Measurements from ENCODE around the gene PKM.

The PKM gene

DNA sequence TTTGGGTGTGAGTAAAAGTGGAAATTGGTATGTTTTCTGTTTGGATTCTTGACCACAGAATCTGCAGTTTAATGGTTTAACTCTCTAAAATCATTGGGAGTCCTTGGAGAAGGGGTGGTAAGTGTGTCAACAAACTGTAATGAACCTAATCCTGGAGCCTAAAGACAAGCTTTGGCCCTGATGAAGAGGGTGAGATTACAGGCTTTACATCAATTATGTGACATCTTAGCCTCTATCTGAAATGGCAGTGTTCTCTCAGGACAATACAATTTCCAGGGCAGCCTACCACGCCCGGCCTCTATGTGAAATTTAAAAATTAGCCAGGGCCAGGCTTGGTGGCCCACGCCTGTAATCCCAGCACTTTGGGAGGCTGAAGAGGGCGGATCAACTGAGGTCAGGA lies 4.3 kb upstream of the PKM start:
- DNase-seq = no peak

DNA sequence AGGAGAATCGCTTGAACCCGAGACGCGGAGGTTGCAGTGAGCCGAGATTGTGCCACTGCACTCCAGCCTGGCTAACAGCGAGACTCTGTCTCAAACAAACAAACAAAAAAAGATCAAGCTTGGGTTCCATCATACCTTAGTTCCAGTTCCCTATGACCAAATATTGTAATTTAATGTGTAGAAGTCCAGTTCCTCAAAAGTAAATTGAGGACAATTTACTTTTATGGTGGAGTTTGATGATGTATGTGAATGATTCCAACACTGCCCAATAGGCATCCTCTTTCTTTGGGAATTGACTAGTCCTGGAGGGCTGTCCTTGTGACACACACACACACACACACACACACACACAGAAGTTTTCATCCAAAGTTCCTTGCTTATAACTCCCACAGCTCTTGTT lies 2.8 kb upstream of the PKM start:
- no peak for DNase-seq

DNA sequence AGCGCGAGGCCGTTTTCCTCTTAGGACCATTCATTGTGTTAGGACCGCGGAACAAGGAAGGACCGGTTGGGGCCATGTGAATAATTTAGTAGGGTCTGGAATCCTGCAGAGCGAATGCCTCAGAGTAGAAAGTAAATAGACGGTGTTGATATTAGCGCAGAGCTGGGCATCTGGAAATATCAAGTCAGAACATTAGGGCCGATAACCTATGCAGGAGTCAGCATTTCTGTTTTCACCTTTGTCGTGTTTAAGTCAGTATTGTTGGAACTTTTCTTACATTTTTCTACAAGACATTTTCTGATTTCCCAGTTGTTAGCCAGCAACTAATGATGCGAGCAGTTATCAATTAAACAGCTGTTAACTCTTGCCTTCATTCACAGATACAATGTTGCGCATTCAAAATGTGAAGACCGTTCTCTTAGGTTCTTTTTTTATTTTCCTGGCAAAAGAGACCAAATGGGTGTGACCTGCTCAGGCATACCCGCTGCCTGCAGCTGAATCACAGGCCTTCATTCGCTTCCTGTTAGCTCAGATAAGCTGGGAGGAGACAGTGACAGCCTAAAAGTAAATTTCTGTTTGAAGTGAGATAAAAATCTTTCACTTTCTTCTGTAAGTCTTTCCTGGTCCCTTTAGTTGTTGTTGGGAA lies 966 bp upstream of the PKM start:
- DNase-seq = peak in 2 of 56 donors; percentile 4 to 42

DNA sequence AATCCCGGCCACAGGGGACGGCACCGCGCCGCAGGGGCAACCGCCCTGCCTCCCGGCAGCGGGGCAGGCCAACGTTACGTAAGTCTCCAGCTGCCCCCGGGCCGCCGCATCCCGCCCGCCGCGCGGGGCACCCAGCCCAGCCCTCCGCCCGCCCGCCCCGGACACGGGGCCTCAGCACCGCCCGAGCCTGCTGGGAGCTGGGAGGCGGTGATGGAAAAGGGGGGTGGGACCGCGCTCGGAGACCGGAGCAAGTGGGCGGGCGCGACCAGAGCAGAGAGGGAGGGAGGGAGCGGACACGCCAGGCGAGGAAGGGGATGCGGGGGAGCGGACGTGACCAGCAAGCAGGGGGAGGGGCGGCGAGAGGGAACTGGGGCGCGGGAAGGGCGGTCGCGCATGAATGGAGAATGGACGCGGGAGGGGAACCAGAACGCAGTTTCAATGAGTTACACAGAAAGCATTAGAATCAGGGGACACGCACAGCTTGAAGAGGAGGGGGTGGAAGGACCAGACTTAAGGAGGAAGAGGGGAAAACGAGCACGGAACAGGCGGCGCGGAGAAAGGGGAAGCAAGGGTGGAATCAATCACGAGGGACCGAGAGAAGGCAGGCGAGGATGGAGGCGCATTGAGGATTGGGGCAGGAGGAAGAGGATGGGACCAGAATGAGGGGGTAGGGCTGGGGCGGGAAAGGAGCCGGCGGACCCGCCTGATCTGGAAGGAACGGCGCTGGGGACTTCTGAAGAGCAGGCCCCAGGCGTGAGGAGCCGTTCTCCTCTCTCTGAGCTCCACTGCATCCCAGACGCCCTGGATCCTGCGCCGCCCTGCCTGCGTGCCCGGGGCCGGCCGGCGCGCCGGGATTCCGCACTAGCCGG lies 559 bp downstream of the PKM start:
- DNase-seq = peak; percentile 10 to 93 (median 82)

DNA sequence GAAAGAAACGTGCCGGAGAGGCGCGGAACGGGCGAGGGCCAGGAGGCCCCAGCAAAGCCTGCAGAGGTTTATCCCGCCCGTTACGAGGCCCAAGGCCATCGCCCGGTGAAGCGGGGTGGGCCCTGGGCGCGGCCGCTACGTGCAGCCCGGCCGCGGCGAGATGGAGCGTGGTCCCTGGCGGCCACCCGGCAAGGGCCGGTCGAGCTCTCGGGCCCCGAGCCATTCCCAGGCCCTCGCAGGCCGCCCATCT lies 1.1 kb downstream of the PKM start:
- DNase-seq = no peak

DNA sequence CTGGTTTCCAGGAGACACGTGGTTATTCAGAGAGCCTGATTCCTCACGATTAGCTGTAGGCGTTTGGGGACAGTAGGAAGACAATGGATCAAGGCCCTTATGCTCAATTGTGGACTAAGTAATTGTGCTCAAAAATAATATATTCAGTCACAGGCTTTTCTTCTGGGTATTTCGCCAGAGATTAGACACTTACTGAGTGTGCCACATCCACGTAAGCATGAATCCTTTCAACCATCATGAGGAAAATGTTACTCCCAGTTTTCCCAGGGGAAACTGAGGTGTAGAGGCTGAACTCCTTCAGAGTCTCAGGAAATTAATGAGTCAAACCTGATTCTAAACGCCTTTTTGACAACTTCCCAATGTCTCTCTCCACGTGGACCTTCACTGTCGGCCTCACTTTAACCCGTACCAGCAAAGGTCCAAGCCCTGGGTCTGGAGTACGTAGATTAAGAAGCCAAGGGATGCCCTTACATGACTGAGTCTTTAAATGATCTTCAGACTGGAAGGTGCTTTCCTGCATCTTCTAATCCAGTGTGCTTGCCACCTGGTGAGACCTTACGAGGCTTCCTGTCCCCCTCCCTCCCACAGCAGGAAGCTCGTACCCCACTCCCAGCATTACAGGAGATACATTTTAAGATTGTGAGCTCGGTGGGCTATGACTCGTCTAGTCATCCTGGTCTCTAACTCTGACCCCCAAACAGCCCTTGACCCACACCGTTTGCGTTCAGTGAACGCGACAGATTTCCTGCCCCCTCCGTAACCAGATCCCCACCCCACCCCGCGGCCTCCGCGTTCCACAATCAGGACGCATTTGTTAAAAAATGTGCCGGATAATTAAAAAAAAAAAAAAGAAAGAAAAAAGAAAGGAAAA lies 1.7 kb downstream of the PKM start:
- peak in 5 of 56 donors; percentile 14 to 39 (median 35) for DNase-seq

DNA sequence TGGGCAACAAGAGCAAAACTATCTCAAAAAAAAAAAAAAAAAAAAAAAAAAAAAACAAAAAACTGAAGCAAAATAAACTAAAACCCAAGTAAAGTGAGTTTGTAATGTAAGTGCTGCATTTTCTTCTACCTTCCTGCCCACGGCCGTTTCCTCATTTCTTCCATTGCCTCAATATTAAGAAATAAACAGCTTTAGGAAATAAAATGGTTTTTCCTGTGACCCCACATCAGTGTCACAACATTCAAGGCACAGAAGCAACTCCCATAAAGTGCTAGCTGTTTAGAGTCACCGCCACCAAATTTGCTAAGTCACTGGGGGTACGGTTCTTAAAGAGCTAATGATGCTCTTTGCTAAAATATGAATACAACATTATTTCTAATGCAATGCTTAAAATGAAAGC lies 3.3 kb downstream of the PKM start:
- DNase-seq = no peak

- no peak for DNase-seq
These were observed 3.8 kb downstream of the PKM start for GRCh38 chr15:72227192-72227586.

DNA sequence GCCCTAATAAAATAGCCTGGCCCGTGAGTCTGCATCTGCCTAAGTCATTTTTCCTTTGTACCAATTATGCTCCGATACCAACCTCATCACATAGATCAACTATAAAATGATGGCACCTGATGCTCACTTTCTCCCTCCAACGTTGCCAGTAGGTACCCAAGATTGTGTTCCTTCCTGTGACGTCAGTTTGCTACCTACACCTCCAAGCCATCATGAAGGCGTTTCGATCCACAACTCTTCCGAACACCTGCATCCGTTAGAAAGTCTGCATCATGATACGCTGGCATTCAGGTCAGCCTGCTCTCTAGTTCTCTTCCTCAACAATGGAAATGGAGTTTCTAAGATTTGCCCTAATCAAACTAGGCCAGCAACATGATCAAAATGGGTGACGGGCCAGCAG lies 7.7 kb downstream of the PKM start:
- DNase-seq = no peak

DNA sequence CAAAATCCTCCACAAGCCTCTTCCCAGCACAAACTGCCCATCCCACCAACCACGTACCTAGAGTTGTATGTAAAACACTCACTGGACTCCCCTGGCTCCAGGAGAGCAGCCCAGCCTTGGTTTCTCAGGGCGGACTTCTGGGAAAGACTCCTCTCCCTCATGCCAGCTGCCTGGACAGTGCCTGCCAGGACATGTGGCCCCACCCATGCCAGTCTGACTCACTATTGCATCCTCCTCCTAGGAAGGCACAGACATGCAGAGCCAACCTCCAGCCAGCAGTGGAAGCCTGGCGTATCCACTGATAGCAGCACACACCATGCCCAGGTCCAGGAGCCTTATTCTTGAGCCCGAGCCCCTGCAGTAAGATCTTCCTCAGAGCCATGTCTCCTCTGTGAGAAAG lies 8.6 kb downstream of the PKM start:
- peak in 4 of 56 donors; percentile 17 to 46 (median 26) for DNase-seq

DNA sequence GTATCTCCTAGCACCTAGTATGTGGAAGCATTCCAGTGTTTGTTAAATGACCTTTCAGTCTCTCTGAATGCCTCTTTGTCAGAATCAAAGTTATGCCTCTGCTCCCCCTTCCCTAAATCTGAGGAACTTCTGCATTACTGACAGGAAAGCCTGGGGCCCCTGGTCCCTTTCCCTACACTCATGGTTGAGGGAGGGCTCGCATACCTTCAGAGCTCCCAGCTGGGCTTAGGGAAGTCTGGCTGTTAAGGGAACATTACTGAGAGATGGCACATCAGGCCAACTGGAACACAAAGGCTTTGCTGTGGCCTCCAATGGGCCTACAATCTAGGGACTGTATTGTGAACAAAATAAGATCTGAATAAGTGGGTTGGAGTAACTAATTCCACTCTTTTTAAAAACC lies 10.3 kb downstream of the PKM start:
- DNase-seq = no peak

- DNase-seq = no peak
These were observed 13.8 kb downstream of the PKM start for GRCh38 chr15:72217216-72217615.

GRCh38 chr15:72216079-72216478 lies 14.9 kb downstream of the PKM start:
- DNase-seq = no peak

DNA sequence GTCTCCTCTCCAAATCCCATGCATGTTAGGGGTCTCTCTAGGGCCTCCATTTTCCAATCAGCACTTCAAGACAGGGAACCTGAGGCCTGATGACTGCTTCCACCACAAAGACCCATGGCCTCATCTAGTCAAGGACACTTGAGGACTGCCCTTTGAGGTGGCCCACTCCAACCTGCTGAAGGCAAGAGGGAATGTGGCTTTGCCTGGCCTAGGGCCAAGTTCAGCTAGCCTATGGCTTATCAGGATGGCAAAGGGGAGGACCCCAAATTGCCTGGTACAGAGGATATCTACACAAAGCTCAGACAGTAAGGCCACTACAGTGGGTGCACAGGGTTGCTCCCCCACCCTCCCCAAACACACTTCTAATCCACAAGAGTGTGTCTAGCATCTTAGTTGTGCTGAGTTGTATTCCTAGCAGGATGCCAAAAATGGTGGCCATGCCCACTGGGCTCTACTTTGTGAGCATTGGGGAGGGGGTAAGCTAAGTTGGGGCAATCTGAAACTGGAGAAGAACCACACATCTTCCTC lies 23.4 kb downstream of the PKM start:
- no peak for DNase-seq

- no peak for DNase-seq
These were observed 24.4 kb downstream of the PKM start for GRCh38 chr15:72206677-72207000.

DNA sequence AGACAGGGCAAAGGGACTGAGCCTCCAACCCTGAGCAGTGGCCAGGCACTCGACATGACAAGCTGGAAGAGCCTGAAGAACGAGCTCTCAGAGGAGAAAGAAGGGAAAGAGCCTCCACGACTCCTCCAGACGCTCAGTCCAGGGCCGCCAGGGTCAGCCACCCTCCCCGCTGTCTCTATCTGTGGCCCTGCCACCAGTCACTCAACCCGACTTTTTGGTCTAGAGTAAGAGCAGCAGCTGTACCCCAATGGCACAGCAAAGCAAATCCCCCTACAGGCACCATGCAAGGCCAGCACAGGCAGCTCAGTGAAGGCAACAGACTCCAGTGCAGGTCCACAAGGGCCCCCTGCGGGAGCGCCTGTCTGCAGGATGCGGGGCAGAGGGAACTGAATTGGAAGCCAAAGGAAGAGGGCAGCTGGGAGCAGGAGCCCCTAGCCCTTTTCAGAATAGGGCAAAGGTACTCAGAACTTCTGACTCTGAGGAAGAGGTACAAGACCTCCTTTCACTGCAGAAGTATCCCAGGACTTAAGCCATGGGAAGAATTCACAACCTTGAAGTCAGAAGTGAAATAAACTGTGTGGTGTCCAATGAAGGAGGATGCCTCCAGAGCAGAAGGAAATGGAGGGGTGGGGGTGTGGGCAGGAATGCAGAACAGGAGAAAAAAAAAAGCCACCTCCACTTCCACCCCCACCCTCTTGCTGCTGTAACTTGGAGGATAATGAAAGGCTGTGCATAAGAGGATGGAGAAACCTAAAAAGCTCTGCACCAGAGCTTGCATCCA lies 24.9 kb downstream of the PKM start:
- no peak for DNase-seq

GRCh38 chr15:72205273-72205672 lies 25.7 kb downstream of the PKM start:
- no peak for DNase-seq

GRCh38 chr15:72203507-72203837 lies 27.5 kb downstream of the PKM start:
- DNase-seq = peak in 53 of 56 donors; percentile 27 to 95 (median 74)

- DNase-seq = no peak
These were observed 28.0 kb downstream of the PKM start for GRCh38 chr15:72202801-72203506.

GRCh38 chr15:72202302-72202701 lies 28.7 kb downstream of the PKM start:
- no peak for DNase-seq

DNA sequence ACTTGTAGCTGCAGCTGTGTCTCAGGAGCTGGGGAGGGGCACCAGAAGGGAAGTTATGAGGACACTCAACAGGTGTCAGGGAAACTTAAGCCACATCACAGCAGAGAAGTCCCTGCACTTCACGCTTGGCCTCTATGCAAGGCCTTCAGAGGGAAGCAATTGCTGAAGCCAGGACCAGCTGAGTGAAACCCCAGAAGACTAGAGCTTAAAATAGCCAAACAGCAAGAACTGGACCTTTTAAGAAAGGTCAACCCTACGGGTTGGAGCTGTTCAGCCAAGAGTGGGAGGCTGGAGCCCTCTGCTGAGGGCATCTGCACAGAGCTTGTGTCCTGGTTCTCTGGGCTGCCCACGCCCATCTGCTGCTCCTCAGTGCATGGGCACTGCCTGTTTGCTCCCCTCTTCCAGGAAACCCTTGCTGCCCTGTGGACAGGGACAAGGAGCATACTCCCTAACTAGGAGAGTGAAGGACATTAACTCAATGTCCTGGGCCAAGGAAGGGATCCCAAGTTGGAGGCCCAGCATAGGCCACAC lies 29.5 kb downstream of the PKM start:
- no peak for DNase-seq

Measured in nucleus accumbens (tissue), 56 donors.